Lower lobe of right lung (tissue), 2 donors: ENCODE results near the gene ACYP2. TPM values are rescaled to one million over a fixed set of nuclear protein-coding genes. Genes with fewer than 3 reads are reported as not detected.
A peak's percentile ranks its signal among the peaks of the same experiment; 100 is the strongest.

Experiments used
- ATAC-seq, 2 donors: fragments of 200-7000 bp; cut with Tn5 transposase; one replicate each; pipeline ENCODE4 v1.9.1; 2020 to 2022; ENCODE audit warnings: mild to moderate bottlenecking in 2 of 2, moderate library complexity in 2 of 2
- DNase-seq: peaks from one replicate; pipeline ENCODE4 v3.0.0-alpha.2; 2020
- H3K27ac ChIP-seq: fragments of 200-600 bp; one replicate; pipeline ENCODE4 v1.8.0; 2022
- H3K27me3 ChIP-seq: fragments of 200-600 bp; one replicate; pipeline ENCODE4 v1.8.0; 2022; ENCODE audit warnings: low read depth
- H3K36me3 ChIP-seq: fragments of 200-600 bp; one replicate; pipeline ENCODE4 v1.8.0; 2022; ENCODE audit warnings: mild to moderate bottlenecking
- H3K4me1 ChIP-seq: fragments of 200-600 bp; one replicate; pipeline ENCODE4 v1.8.0; 2022
- H3K4me3 ChIP-seq: fragments of 200-600 bp; one replicate; pipeline ENCODE4 v1.8.0; 2022; ENCODE audit warnings: mild to moderate bottlenecking
- H3K9me3 ChIP-seq: fragments of 200-600 bp; one replicate; pipeline ENCODE4 v1.8.0; 2022
- intact Hi-C: fragments of 100-400 bp; cut with DNase I; formaldehyde crosslinking; loops from one replicate; pipeline ENCODE4 v1.11.0; 2022
- total RNA-seq: library from RNA; stranded (reverse); fragmentation: NEBNext Ultra II Directional; extraction: Animal tissue kit (Norgen Biotek cat#: 25700); gene quantifications from one replicate; pipeline ENCODE4 v1.2.1, GENCODE V29; 2021
- TF ChIP-seq, protein P1 (sequence below): fragments of 200-600 bp; IDR thresholded peaks from one replicate; pipeline ENCODE4 v1.8.0; 2022; ENCODE audit warnings: antibody characterized with exemption, mild to moderate bottlenecking
- donor health status: DM: no; HTN: yes; CAD: no; lungs with severe emphysema.

The ACYP2 gene
- total RNA-seq, 1 donor from 2014 or later: 15.3 TPM

DNA sequence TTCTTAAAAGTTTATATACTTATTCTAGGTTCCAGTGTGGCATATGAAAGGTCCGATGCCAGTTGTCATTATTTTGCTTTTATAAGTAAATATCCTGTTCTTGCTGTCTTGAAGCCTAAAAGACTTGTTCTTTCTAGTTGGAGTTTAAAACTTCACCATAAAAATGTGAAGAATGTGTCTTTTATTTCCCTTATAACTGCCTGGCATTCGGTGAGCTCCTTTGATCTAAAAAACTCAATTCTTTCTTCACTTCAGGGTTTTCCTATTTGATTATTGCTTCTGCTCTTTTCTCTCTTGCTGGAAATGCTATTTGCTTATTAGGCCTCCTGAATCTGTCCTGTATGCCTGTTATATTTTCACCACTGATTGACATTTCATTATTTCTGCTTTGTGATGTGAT, 89.1 kb downstream of the ACYP2 start:
- Histone ChIP-seq H3K9me3 (no peaks in the 10 kb centered on the region), H3K27me3 (no peaks in the 10 kb centered on the region), H3K27ac (no peak overlapping the region), H3K4me1 (peaks cover 23% of the 10 kb centered on the region), H3K4me3 (no peak overlapping the region), H3K36me3 (no peaks in the 10 kb centered on the region)
- intact Hi-C loops: no loop called here
- TF ChIP-seq, protein P1, sequence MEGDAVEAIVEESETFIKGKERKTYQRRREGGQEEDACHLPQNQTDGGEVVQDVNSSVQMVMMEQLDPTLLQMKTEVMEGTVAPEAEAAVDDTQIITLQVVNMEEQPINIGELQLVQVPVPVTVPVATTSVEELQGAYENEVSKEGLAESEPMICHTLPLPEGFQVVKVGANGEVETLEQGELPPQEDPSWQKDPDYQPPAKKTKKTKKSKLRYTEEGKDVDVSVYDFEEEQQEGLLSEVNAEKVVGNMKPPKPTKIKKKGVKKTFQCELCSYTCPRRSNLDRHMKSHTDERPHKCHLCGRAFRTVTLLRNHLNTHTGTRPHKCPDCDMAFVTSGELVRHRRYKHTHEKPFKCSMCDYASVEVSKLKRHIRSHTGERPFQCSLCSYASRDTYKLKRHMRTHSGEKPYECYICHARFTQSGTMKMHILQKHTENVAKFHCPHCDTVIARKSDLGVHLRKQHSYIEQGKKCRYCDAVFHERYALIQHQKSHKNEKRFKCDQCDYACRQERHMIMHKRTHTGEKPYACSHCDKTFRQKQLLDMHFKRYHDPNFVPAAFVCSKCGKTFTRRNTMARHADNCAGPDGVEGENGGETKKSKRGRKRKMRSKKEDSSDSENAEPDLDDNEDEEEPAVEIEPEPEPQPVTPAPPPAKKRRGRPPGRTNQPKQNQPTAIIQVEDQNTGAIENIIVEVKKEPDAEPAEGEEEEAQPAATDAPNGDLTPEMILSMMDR: no peak
- ATAC-seq (no peak), DNase-seq (no peak)

DNA sequence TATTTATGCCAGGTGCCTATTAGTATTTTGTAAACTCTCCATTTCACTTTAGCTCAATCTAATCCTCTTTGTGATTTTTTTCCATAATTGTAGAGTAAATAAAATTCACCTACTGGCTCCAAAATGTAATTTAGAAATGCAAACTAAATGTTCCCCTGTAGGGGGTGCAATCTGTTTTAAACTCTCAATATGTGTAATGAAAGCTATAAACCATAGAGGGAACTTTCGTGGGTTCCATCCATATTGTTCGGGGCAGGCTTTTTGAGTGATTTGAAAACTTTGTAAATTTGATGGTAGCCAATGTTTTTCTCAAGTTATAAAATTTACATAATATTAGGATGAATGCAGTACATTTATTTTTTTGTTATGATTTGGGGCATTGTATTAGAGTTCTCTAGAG, 91.2 kb downstream of the ACYP2 start:
- H3K4me1 ChIP-seq: peaks cover 23% of the 10 kb centered on the region
- TF ChIP-seq, protein P1: peak; percentile 65
- DNase-seq (no peak), ATAC-seq (peak; percentile 45 to 76)
- no peaks in the 10 kb centered on the region for H3K9me3 ChIP-seq
- intact Hi-C loops: no loop called here
- no peaks in the 10 kb centered on the region for H3K27me3 ChIP-seq
- H3K27ac ChIP-seq: no peak overlapping the region
- H3K36me3 ChIP-seq: no peaks in the 10 kb centered on the region
- no peak overlapping the region for H3K4me3 ChIP-seq

DNA sequence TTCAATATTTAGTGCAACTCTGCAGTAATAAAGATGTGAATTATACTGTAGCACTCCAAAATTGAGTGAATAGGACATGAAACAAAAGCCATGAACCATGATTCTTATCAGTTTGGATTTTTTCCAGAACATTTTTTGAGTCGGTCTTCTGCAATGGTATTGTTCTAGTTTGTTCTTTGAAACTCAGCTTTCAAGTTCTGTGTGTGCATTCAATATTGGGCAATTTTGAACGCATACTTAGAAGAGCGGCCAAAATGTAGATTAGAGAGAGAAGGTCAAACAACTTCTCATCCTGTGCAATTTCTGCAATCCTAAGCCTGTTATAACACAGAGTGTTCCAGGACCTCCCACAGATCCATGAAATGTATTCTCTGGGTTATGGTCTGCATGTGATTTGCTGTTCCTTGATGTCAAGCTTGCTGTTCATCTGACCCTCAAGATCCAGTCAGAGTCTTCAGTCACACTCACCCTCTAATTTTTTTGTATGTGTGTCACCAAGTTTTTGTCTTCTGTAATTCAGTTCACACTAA, 92.3 kb downstream of the ACYP2 start:
- H3K4me1 ChIP-seq: peaks cover 23% of the 10 kb centered on the region
- intact Hi-C loops: no loop called here
- H3K4me3 ChIP-seq: no peak overlapping the region
- no peaks in the 10 kb centered on the region for H3K9me3 ChIP-seq
- no peaks in the 10 kb centered on the region for H3K27me3 ChIP-seq
- ATAC-seq (peak; percentile 59 to 68), DNase-seq (no peak)
- TF ChIP-seq, protein P1: no peak
- H3K27ac ChIP-seq: no peak overlapping the region
- H3K36me3 ChIP-seq: no peaks in the 10 kb centered on the region

DNA sequence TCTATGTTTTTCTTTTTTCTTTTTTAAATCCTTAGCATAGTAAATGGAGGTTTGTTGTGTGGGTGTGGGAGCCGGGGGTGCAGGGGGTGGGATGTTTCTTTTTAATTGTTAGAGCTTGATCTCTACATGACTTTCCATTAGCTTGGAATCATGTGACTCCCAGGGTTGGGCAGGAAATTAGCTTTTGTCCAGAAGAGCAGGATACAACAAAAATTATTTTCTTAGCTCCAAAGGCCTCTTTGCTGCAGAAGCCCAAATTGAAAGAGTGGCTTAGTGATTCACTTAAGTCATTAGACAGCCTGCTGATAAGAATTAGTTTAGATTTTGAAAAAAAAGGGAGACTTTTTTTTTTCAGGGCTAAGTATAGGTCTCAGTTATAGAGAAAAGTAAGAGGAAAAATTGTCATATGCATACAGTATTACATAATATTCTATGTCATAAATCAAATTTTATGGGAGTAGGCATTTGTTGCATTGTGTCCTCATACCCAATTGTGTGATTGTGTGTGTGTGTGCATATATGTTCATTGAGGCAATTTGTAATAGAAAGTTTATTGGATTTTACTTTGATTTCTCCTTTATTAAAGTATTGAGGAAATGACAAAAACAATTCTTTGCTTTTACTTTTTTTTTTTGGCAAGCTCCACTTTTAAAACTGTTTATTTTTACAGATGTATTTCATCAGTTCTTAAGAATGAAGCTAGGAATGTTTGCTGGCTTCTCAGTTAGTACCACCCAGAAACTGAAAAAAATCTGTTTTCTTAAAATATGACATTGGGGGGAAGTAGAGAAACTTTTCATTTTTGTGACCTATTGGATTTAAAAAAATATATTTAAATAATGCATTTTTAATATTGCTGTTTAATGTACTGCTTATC, 93.2 kb downstream of the ACYP2 start:
- TF ChIP-seq, protein P1: no peak
- H3K9me3 ChIP-seq: no peaks in the 10 kb centered on the region
- no peaks in the 10 kb centered on the region for H3K36me3 ChIP-seq
- H3K4me3 ChIP-seq: no peak overlapping the region
- no peaks in the 10 kb centered on the region for H3K27me3 ChIP-seq
- ATAC-seq (no peak), DNase-seq (no peak)
- H3K27ac ChIP-seq: no peak overlapping the region
- H3K4me1 ChIP-seq: peaks cover 23% of the 10 kb centered on the region
- intact Hi-C loops: no loop called here

DNA sequence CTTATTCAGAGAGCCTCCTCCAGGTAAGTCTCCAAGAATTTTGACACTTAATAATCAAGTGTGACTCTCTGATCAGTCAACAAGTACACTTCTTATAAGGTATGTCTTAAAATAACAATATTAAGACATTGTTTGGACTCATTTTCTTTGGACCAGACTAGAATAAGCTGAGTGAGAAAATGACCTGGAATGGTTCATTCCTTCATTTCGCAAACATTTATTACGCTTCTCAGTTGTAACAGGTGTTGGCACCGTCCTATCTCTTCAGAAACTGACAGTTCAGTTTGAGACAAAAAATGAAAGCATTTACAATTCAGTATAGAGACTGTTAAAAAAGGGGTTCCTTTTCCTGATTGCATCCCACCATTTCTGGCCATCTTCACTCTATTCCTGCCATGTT, 94.0 kb downstream of the ACYP2 start:
- H3K27ac ChIP-seq: no peak overlapping the region
- DNase-seq (no peak), ATAC-seq (no peak)
- TF ChIP-seq, protein P1: no peak
- no peaks in the 10 kb centered on the region for H3K9me3 ChIP-seq
- H3K27me3 ChIP-seq: no peaks in the 10 kb centered on the region
- H3K36me3 ChIP-seq: no peaks in the 10 kb centered on the region
- no peak overlapping the region for H3K4me3 ChIP-seq
- intact Hi-C loops: no loop called here
- peaks cover 23% of the 10 kb centered on the region for H3K4me1 ChIP-seq
